HG03135 (cell line): ENCODE measurements around the gene SAMHD1.
"Not testable (repeated sequence)": the region's sequence is repeated elsewhere in the genome, so short reads cannot be mapped to it uniquely, and the experiment has no call there.

Experiments used
- ATAC-seq: cut with Tn5 transposase; IDR thresholded peaks from one replicate; pipeline ENCODE4 v1.9.1; 2021; ENCODE audit warnings: mild to moderate bottlenecking, moderate library complexity; ENCODE audit not compliant: unreplicated experiment

SAMHD1 gene

DNA sequence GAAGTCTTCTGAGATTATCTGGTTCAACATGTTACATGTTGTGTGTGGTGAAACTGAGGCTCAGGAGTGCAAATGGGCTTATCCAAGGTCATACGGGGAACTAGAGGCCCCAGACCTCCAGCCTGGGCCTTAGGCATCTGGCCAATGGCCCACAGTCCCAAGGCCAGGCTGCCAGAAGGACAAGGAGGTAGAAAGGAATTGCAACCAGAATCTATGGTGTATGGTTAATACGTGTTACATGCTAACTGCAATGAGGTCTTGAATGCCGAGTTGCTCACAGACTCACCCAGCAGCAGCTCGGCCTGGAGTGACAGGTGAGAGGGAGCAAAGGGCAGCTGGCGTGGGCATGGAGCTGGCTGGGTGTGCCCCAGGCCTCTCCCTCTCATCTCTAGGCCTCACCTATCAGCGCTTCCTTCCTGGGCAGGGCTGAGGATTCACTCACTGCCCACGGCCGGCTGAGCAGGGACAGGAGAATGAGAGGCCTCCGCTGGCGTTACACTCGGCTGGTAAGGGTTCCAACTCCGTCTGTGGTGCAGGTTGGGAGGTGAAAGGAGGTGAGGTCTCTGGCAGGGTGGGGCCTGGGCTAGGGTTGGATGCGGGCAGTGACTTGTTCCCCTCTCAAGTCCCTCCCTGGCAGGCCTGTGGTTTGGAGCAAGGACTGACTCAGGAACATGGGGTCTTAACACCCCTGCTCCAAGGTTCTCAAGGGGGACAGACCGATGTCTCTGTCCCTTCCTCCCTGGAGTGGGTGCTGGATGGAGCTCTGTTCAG lies 75.6 kb downstream of the SAMHD1 start, which contains the start of gene TLDC2:
Gene TLDC2, plus strand, starts transcription at position 437 of the 771 bp plus-strand sequence. Its CDS starts 37 bp downstream, at position 474.
- no peak for ATAC-seq

DNA sequence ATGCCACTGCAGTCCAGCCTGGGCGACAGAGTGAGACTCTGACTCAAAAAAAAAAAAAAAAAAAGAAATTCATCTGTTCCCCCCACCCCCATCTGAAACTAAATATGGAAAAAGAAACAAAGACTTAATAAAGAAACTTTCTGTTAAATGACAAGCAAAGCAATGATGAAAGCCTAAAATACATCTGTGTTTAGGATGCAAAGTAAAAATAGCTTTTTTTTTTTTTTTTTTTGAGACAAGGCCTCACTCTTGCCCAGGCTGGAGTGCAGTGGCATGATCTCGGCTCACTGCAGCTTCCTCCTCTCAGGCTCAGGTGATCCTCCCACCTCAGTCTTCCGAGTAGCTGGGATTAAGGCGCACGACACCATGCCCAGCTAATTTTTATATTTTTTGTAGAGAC lies 76.4 kb downstream of the SAMHD1 start:
- ATAC-seq: not testable (repeated sequence)

GRCh38 chr20:36873498-36874189 lies 77.9 kb downstream of the SAMHD1 start:
- no peak for ATAC-seq

- no peak for ATAC-seq
These were observed 78.7 kb downstream of the SAMHD1 start for GRCh38 chr20:36872852-36873251.

- no peak for ATAC-seq
These were observed 79.6 kb downstream of the SAMHD1 start for GRCh38 chr20:36871640-36872570.

GRCh38 chr20:36866681-36867495 lies 84.6 kb downstream of the SAMHD1 start:
- no peak for ATAC-seq

DNA sequence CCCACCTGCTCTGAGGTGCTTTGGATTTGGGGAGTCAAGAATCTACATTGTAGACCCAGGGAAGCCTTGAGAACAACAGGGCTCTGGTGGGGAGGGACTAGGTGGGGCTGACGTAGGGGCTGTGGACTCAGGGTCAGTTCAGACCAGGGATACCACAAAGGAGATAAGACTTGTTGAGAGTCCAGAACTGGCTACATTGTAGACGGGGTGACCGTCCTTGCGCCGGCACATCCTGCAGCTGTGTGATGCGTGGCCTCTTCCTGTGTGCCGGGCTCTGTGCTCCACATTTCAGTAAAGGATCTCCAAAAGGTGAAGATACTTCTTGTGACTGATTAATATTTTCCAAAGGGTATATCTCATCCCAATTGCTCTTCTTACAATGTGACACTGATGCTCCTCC lies 85.3 kb downstream of the SAMHD1 start:
- ATAC-seq: no peak

GRCh38 chr20:36865861-36866149 lies 85.7 kb downstream of the SAMHD1 start:
- ATAC-seq: no peak

GRCh38 chr20:36865076-36865860 lies 86.2 kb downstream of the SAMHD1 start:
- ATAC-seq: no peak

DNA sequence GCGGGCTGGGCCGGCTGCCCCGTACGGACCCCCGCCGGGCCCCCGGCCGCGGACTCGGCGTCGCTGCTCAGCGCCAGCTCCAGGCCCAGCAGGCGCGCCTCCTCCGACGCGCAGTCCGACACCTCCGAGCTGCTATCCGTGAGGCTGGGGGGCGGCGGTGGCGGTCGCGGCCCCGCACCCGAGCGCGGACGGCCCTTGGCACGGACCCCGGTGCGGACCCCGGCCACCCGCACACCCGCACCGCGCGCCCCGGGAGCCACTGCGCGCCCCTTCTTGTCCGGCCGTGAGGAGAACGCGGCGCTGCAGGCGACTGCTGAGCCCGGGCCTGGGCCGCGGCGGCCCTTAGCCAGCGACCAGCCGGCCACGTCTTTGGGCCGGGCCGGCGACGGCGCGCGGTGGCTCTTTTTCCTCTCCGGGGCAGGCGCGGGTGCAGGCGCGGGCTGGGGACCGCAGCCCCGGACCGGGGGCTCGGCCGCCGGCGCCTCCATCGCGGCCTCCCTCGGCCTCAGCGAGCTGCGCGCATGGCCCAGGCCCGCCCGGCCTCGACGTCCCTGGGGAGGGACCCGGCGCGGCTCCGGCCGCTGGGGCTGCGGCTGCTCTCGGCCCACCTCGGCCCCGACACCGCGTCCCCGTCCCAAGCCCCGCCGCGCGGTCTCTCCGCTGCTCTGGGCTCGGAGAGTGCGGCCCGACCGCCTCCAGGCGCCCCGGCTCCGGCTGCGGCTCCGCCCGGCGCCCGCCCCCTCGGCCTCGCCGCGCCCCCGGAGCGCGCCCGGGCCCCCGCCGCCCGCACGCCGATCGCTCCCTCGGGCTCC lies 88.4 kb downstream of the SAMHD1 start:
- ATAC-seq: peak; percentile 48

- no peak for ATAC-seq
These were observed 89.4 kb downstream of the SAMHD1 start for GRCh38 chr20:36861875-36862801.

GRCh38 chr20:36861625-36861874 lies 90.0 kb downstream of the SAMHD1 start:
- no peak for ATAC-seq

GRCh38 chr20:36860811-36861624 lies 90.5 kb downstream of the SAMHD1 start:
- ATAC-seq: no peak

DNA sequence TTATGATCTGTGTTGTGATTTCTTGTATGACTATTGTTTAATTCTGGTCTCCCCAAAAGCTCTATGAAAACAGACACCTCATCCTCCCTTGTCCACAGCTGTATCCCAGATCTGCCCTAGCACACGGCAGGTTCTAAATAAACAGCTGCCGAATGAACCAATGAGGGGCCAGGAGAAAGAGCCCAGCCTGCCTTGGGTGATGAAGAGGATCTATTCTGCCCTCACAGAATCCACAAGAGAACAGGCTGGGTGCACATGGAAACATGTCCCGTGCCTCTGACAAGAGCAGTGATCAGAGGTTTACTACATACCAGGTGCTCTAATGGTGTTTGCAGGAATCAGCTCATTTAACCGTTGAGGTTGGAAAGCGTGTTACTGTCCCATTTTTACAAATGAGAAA lies 91.2 kb downstream of the SAMHD1 start:
- ATAC-seq: no peak

DNA sequence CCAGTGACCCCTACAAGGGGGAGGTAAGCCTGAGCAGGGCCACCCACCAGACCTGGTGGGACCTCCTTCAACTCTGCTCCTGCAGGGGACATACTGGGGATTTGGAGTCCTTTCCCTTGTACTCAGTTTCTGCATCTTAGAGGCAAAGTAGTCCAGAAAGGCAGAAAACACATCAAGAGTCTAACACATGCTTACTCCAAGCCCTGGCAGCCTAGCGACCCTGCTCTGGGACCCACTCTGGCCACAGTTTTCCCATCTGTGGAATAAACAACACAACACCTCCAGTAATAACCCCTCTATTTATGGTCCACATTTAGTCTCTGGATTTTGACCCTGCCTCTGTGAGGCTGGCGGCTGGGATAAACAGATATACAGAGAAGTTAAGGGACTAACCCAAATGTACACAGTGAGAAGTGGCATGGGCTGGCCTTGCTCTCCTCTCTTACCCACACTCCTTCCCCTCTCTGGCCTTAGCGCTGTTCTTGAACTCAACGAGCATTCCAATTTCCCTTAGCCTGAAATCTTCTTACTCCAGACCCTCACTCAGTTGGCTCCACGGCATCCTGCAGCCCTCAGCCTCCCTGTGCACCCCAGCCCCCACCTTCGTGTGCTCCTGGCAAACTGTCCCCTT lies 91.7 kb downstream of the SAMHD1 start:
- ATAC-seq: no peak

GRCh38 chr20:36859282-36859555 lies 92.3 kb downstream of the SAMHD1 start:
- ATAC-seq: no peak
